ENCODE data around the gene GYG2.
"Not testable (repeated sequence)": the region's sequence is repeated elsewhere in the genome, so short reads cannot be mapped to it uniquely, and the experiment has no call there.

Gene GYG2

GRCh38 chrX:2793752-2794151 lies 35.0 kb upstream of the GYG2 start:
- no peaks in the 10 kb centered on the region for H3K27me3 ChIP-seq (ENCODE audit: control insufficient read depth, insufficient read depth, low read length)
- no peak overlapping the region for H3K4me2 ChIP-seq (ENCODE audit: low read length)
- no peaks in the 10 kb centered on the region for H3K9me3 ChIP-seq (ENCODE audit: control insufficient read depth, low read length)
- no peak for TF ChIP-seq CTCF (IDR thresholded peaks at IDR 0.05)
- no peaks in the 10 kb centered on the region for H3K4me1 ChIP-seq
- H3K9ac ChIP-seq = no peak overlapping the region
- H3K4me3 ChIP-seq (ENCODE audit: low read depth, low read length) = no peak overlapping the region
- H3K27ac ChIP-seq = no peak overlapping the region
- H2AFZ ChIP-seq = no peak overlapping the region
- no peaks in the 10 kb centered on the region for H3K79me2 ChIP-seq
- H3K36me3 ChIP-seq (ENCODE audit: control insufficient read depth, insufficient read depth, low read length) = no peaks in the 10 kb centered on the region

- Histone ChIP-seq H3K79me2 (no peaks in the 10 kb centered on the region), H3K27me3 (ENCODE audit: control insufficient read depth, insufficient read depth, low read length) (no peaks in the 10 kb centered on the region), H3K36me3 (ENCODE audit: control insufficient read depth, insufficient read depth, low read length) (no peaks in the 10 kb centered on the region), H3K4me1 (no peaks in the 10 kb centered on the region), H3K9me3 (ENCODE audit: control insufficient read depth, low read length) (no peaks in the 10 kb centered on the region), H3K9ac (no peak overlapping the region), H2AFZ (no peak overlapping the region), H3K4me2 (ENCODE audit: low read length) (no peak overlapping the region), H3K4me3 (ENCODE audit: low read depth, low read length) (no peak overlapping the region), H3K27ac (no peak overlapping the region)
- no peak for TF ChIP-seq CTCF (IDR thresholded peaks at IDR 0.05)
These were observed 34.4 kb upstream of the GYG2 start for GRCh38 chrX:2794336-2794735.

GRCh38 chrX:2796808-2797207 lies 31.9 kb upstream of the GYG2 start:
- not testable (repeated sequence) for H3K27ac ChIP-seq

GRCh38 chrX:2799369-2799768 lies 29.4 kb upstream of the GYG2 start:
- no peak overlapping the region for H2AFZ ChIP-seq
- no peaks in the 10 kb centered on the region for H3K27me3 ChIP-seq (ENCODE audit: control insufficient read depth, insufficient read depth, low read length)
- no peaks in the 10 kb centered on the region for H3K36me3 ChIP-seq (ENCODE audit: control insufficient read depth, insufficient read depth, low read length)
- no peak overlapping the region for H3K27ac ChIP-seq
- no peak overlapping the region for H3K4me3 ChIP-seq (ENCODE audit: low read depth, low read length)
- H3K79me2 ChIP-seq = no peaks in the 10 kb centered on the region
- no peaks in the 10 kb centered on the region for H3K9me3 ChIP-seq (ENCODE audit: control insufficient read depth, low read length)
- no peak for TF ChIP-seq CTCF (IDR thresholded peaks at IDR 0.05)
- H3K4me2 ChIP-seq (ENCODE audit: low read length) = no peak overlapping the region
- H3K4me1 ChIP-seq = no peaks in the 10 kb centered on the region
- H3K9ac ChIP-seq = no peak overlapping the region

More at GRCh38 chrX:2796808-2797207, 31.9 kb upstream of the GYG2 start:
- not testable (repeated sequence) for H3K36me3 ChIP-seq (ENCODE audit: control insufficient read depth, insufficient read depth, low read length); H3K27me3 ChIP-seq (ENCODE audit: control insufficient read depth, insufficient read depth, low read length); H3K79me2 ChIP-seq; H3K4me3 ChIP-seq (ENCODE audit: low read depth, low read length); H3K9me3 ChIP-seq (ENCODE audit: control insufficient read depth, low read length); H3K4me1 ChIP-seq; H3K4me2 ChIP-seq (ENCODE audit: low read length); H2AFZ ChIP-seq; H3K9ac ChIP-seq

GRCh38 chrX:2799980-2800379 lies 28.8 kb upstream of the GYG2 start:
- H3K27ac ChIP-seq; H3K4me3 ChIP-seq (ENCODE audit: low read depth, low read length); H3K4me1 ChIP-seq; H2AFZ ChIP-seq; H3K9ac ChIP-seq; H3K79me2 ChIP-seq; H3K27me3 ChIP-seq (ENCODE audit: control insufficient read depth, insufficient read depth, low read length); H3K36me3 ChIP-seq (ENCODE audit: control insufficient read depth, insufficient read depth, low read length); H3K4me2 ChIP-seq (ENCODE audit: low read length); H3K9me3 ChIP-seq (ENCODE audit: control insufficient read depth, low read length): not testable (repeated sequence)

- Histone ChIP-seq H3K79me2 (no peaks in the 10 kb centered on the region), H3K9ac (no peak overlapping the region), H3K36me3 (ENCODE audit: control insufficient read depth, insufficient read depth, low read length) (no peaks in the 10 kb centered on the region), H3K27me3 (ENCODE audit: control insufficient read depth, insufficient read depth, low read length) (no peaks in the 10 kb centered on the region), H3K4me2 (ENCODE audit: low read length) (no peak overlapping the region), H2AFZ (no peak overlapping the region), H3K27ac (no peak overlapping the region), H3K9me3 (ENCODE audit: control insufficient read depth, low read length) (no peaks in the 10 kb centered on the region), H3K4me3 (ENCODE audit: low read depth, low read length) (no peak overlapping the region), H3K4me1 (no peaks in the 10 kb centered on the region)
- no peak for TF ChIP-seq CTCF (IDR thresholded peaks at IDR 0.05)
These were observed 27.5 kb upstream of the GYG2 start for GRCh38 chrX:2801223-2801622.

- not testable (repeated sequence) for H3K79me2 ChIP-seq; H2AFZ ChIP-seq; H3K4me1 ChIP-seq; H3K9ac ChIP-seq; H3K27ac ChIP-seq; H3K9me3 ChIP-seq (ENCODE audit: control insufficient read depth, low read length); H3K4me2 ChIP-seq (ENCODE audit: low read length); H3K4me3 ChIP-seq (ENCODE audit: low read depth, low read length); H3K27me3 ChIP-seq (ENCODE audit: control insufficient read depth, insufficient read depth, low read length); H3K36me3 ChIP-seq (ENCODE audit: control insufficient read depth, insufficient read depth, low read length)
These were observed 26.2 kb upstream of the GYG2 start for GRCh38 chrX:2802376-2803090.

GRCh38 chrX:2803486-2803885 lies 25.2 kb upstream of the GYG2 start:
- not testable (repeated sequence) for H3K79me2 ChIP-seq; H3K36me3 ChIP-seq (ENCODE audit: control insufficient read depth, insufficient read depth, low read length)

More at GRCh38 chrX:2803486-2803885, 25.2 kb upstream of the GYG2 start:
- not testable (repeated sequence) for H2AFZ ChIP-seq; H3K9me3 ChIP-seq (ENCODE audit: control insufficient read depth, low read length); H3K27me3 ChIP-seq (ENCODE audit: control insufficient read depth, insufficient read depth, low read length); H3K4me1 ChIP-seq; H3K9ac ChIP-seq; H3K27ac ChIP-seq; H3K4me3 ChIP-seq (ENCODE audit: low read depth, low read length); H3K4me2 ChIP-seq (ENCODE audit: low read length)
